Ovary (tissue), 3 donors: ENCODE data around the gene GPR27.

Experiments used
- CTCF ChIP-seq, 3 donors: fragments of 450-650 bp in 2 of 3; fragments of 200-600 bp in 1 of 3; IDR thresholded peaks; one replicate each; pipeline versions ENCODE4 v1.5.1 to v1.8.0; 2016 to 2022; ENCODE audit warnings: antibody characterized with exemption in 3 of 3, mild to moderate bottlenecking in 1 of 3
- EP300 ChIP-seq: sonication (generic); formaldehyde crosslinking; IDR thresholded peaks from one replicate; pipeline ENCODE4 v1.6.1; 2017; ENCODE audit warnings: antibody characterized with exemption
- POLR2A ChIP-seq: fragments of 450-650 bp; IDR thresholded peaks from one replicate; pipeline ENCODE4 v1.6.1; 2017; ENCODE audit warnings: antibody characterized with exemption, mild to moderate bottlenecking, moderate library complexity
- donor health status: DM: no; HTN: no; CAD: no.

GRCh38 chr3:71744738-71745137, 8.9 kb upstream of the GPR27 start:
- no peak for TF ChIP-seq POLR2A
- TF ChIP-seq CTCF (IDR thresholded peaks at IDR 0.05): no peak
- TF ChIP-seq EP300: no peak
